ENCODE data around the gene PMS2.
A peak's percentile ranks its signal among the peaks of the same experiment; 100 is the strongest.
"Not testable (repeated sequence)": the region's sequence is repeated elsewhere in the genome, so short reads cannot be mapped to it uniquely, and the experiment has no call there.

PMS2 gene

DNA sequence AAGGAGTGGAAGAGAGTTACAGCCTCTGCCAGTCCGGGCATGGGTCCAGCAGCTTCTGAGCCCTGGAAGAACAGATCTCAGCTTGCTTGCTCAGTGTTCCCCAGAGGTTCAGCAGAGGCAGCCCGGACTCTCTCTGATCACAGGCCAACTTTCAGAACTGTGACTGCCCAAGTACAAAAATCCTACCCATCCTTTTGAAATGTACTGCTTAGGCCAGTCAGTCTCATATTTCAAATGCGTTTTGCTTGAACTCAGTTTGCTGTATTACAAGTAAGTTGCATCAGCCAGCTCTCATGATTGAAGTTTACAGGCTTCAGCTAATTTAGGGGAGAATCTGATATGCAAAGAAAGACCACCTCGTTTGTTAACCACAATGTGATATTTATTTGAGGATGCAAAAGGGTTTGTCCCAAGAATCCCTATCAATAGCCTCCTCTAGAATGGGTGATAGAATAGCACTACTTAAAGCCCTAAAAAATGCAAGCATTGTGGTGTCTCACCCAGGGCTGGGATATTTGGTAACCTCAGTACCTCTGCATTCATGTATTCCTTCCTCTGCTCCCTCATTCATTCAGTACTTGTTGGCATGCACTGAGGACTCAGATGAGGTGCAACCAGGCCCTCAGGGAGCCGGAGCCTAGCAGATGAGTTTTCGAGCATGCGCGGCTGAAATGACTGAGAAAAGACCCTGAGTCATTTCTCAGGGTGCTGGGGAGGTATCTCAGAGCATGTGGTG, 7.2 kb upstream of the PMS2 start:
- DNase-seq, result no peak

DNA sequence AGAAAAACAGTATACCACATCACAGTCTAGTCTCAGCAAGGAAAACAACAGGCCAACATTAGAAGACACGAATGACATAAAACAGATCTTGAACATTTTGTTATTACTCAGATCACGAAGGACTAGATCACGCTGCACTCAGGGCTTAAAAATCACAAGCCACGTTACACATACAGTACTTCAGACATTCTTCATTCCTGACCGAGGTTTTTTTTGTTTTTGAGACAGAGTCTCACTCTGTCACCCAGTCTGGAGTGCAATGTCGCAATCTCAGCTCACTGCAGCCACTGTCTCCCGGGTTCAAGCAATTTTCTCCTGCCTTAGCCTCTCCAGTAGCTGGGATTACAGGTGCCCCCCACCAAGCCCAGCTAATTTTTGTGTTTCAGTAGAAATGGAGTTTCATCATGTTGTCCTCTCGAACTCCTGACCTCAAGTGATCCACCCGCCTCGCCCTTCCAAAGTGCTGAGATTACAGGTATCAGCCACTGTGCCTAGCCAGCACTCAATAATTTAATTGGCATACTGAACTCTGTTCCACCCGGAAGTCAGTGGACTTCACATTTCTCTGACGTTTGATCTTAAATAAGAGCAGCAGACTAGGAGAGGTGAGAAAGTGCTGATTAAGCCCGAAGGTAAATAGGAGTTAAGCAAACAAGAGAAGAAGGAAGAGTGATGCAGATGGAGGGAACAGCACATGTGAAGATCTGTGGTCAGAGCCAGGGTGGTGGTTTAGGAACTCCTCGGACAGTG, 3.7 kb upstream of the PMS2 start:
- DNase-seq, result no peak

DNA sequence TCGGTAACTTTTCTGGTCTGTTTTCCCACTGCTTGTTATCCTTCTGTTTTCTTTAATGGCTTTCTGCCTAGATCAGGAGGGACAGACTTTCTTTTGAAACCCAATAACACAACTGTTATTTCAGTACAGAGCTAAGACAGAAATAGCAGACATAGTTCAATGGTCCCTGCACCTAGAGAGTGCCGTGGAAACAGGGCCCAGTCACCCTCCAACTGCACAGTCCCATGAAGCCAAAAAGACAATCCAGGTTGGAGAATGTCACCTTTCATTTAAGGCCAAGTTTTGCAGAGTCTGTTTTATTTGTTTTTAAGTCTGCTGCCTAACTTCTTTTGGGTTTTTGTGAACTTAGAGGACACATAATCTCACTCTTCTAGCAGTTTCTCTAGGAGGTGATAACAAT, 2.7 kb upstream of the PMS2 start:
- no peak for DNase-seq

DNA sequence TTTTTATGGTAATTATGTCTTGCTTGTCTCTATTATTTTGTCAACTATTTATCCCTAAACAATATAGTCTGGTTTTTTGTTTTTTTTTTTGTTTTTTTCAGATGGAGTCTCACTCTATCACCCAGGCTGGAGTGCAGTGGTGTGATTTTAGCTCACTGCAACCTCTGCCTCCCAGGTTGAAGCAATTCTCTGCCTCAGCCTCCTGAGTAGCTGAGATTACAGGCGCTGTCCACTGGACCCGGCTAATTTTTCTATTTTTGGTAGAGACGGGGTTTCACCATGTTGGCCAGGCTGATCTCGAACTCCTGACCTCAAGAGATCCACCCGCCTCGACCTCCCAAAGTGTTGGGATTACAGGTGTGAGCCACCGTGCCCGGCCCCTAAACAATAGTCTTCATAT, 1.5 kb upstream of the PMS2 start:
- not testable (repeated sequence) for DNase-seq

DNA sequence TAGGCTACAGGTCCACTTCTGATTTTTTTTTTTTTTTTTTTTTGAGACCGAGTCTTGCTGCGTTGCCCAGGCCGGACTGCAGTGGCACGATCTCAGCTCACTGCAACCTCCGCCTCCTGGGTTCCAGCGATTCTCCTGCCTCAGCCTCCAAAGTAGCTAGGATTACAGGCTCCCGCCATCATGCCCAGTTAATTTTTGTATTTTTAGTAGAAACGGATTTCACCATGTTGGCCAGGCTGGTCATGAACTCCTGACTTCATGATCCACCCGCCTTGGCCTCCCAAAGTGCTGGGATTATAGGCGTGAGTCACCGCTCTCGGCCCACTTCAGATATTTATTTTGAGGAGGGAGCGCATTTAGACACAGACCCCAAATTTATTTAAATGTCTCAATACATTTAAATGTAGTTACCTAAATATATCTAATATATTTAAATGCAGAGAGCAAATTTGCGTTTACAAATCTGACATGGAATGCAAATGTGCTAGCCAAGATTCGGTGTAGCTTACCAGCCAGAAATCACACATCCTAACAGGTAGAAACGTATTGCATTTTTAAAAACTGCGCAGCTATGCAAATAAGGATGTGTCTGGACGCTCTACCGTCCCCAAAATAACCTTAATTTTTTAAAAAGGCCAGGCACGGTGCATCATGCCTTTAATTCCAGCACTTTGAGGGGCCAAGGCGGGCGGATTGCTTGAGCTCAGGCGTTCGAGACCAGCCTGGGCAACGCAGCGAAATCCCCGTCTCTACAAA, 836 bp downstream of the PMS2 start:
- not testable (repeated sequence) for DNase-seq

DNA sequence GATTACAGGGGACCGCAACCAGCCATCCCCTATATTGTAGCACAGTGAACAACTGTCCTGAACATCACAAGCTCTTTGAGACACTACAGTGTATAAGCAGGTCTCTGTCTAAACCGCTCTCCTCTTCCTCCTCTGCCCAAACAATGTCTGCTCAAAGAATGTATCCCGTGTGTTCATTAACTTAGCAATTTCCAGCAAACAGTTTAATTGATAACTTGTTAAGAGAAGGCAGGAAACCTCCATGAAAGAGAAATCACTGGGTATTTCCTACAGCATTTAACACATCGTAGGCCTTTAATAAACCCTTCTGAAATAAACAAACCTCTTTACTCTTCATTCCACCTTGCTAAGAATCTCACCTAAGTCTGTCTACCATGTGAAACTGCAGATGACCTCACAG, 1.5 kb downstream of the PMS2 start:
- DNase-seq, result no peak

DNA sequence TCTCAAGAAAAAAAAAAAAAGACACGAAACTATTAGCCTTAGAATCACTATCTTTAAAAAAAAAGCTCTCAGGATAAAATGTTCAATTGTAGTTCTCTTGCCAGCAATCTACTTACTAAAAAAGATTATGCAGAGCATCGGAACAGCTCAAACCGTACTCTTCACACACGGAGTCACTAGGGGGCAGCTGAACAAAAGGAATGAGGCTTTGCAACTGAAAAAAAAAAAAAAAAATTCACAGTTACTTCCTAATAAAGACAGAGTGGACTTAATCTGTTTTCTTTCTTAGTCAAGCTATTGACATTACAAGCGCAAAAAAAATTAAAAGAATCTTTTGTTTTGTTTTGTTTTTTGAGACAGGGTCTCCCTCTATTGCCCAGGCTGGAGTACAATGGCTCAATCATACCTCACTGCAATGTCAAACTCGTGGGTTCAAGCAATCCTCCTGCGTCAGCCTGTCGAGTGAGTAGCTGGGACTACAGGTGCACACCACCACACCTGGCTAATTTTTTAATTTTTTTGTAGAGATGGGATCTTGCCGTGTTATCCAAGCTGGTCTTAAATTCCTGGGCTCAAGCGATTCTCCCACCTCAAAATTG, 11.5 kb downstream of the PMS2 start:
- peak; percentile 61 for DNase-seq

DNA sequence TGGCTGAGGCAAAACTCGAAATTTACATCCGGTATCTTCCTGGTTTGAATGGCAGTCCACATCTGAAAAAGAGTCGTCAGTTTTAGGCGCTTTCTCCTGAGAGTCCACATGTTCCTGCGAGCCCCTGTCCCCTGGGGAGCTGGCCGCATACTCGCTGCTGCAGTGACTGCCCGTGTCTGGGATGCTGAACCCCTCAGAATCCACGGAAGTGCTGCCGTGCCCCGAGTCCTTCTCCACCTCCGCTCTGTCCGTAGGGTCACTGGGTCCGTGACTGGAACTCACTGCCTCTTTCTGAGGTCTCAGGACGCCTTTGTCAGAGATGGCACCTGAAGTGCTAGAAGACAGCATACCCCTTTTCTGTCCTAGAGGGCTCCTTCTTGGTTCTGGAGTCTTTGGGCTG, 21.8 kb downstream of the PMS2 start:
- not testable (repeated sequence) for DNase-seq

DNA sequence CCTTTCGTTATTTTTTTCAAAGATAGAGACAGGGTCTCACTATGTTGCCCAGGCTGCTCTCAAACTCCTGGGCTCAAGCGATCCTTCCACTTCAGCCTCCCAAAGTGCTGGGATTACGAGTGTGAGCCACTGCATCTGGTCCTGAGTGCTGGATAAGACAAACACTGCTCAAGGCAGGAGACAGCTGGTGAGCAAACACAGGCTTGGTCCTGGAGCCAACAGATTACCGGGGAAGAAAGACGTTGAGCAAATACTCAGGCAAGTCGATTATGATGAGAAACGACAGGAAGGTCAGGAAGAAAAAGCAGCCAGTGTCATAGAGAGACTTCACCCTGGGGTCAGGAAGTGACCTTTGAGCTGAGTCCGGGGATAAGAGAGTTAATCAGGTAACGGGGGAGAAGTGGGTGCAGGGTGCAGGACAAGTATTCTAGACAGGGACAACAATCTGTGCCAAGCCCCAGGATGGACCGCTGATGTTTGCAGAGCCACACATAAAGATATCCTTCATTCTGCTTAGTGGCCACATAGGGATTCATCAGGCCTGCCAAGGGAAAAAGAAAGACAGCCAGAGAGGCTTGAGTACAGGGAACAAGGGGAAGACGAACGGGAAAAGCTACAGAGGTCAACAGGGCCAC, 29.1 kb downstream of the PMS2 start:
- not testable (repeated sequence) for DNase-seq

DNA sequence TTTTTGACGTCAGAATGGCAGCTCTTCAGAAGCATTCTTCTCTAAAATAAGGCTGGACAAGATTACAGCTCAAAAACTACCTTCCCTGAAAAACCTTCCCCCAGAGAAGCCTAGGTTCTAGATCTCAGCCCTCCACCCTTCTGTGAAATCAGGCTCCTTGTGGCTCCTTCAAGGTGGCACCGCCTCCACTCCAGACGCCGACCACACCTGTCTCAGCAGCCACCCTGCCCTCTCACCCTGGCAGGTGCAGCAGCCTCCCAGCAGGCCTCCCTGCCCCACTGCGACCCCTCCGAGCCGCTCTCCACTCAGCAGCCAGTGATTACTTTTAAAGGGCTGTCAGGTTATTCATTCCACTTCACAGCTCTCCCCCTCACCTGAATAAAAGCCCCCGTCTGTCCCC, 35.3 kb downstream of the PMS2 start:
- DNase-seq, result not testable (repeated sequence)

DNA sequence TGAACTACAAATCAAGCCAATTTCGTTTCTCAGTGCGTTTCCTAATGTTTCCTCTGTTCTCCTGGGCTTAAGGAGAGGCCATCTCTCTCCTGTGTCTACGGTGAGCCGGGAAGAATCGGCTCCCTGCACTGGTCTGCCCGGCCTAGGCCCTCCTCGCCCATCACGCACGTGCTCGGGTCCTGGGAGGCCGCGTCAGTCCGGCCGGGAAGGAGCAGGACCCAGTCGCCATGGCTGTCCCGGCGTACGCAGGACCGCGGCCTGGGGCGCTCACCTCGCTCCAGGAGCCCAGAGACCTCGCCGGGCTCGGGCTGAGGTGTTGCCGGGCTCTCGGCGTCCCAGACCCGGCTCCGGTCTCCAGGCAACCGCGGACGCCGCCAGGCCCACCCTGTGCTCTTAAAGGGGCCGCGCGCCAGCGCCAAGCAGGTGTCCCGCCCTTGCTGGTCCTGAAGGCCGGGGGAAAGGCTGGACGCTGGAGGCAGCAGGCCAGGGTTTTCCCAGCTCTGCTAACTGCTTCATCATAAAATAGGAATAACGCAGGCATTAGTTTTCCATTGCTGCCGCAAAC, 38.4 kb downstream of the PMS2 start, which contains the start of gene RSPH10B:
TSS of gene RSPH10B (minus strand) at position 343 of the 565 bp plus-strand sequence. CDS start 3,573 bp downstream, outside the sequence.
- DNase-seq, result not testable (repeated sequence)

DNA sequence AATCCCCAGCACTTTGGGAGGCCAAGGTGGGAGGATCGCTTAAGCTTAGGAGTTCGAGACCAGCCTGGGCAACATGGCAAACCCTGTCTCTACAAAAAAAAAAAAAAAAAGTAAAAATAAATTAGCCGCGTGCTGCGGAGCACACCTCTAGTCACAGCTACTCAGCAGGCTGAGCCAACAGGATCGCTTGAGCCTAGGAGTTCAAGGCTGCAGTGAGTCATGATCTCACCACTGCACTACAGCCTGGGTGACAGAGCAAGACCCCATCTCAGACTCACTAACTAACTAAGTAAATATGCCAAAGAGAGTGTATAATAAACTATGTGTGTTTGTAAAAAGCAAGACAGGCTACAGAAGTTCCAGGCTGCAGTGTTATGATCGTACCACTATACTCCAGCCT, 45.0 kb downstream of the PMS2 start:
- DNase-seq, result not testable (repeated sequence)

DNA sequence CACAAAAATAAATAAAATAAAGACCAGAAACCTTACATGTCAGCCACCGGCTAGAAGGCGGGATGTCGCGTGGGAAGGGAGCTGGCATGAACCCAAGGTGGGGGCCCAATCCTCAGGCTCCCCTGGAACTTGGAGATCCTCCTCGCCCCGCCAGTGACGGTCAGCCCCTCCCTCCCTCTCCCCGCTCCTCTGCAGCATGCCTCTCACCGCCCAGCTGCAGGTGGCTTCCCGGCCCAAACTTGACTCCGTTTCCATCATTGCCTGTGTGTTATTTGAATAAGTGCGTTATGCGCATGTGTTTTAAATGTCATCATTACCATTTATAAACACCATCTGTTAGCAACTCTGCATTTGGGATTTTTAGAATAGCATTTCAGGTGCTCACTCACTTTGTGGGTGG, 45.6 kb downstream of the PMS2 start:
- DNase-seq, result not testable (repeated sequence)

DNA sequence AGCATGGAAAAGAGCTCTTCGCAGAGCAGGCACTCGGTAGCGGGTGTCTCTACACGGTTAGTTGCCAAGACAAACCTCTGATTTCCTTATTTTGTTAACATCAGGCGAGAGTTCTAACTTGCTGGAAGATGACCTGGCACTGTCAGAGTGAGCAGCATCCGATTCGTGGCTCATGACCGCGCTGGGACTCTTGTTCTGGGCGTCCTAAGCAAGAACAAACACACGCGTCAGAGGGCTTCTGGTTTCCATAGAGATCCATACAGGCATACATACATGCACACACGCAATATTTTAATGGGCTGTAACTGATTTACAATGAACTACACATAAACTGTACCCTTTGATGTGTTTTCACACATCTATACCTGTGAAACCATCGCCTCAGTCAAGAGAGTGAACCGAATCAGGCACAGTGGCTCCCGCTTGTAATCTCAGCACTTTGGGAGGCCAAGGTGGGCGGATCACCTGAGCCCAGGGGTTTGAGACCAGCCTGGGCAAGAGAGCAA, 73.9 kb downstream of the PMS2 start:
- DNase-seq, result not testable (repeated sequence)

DNA sequence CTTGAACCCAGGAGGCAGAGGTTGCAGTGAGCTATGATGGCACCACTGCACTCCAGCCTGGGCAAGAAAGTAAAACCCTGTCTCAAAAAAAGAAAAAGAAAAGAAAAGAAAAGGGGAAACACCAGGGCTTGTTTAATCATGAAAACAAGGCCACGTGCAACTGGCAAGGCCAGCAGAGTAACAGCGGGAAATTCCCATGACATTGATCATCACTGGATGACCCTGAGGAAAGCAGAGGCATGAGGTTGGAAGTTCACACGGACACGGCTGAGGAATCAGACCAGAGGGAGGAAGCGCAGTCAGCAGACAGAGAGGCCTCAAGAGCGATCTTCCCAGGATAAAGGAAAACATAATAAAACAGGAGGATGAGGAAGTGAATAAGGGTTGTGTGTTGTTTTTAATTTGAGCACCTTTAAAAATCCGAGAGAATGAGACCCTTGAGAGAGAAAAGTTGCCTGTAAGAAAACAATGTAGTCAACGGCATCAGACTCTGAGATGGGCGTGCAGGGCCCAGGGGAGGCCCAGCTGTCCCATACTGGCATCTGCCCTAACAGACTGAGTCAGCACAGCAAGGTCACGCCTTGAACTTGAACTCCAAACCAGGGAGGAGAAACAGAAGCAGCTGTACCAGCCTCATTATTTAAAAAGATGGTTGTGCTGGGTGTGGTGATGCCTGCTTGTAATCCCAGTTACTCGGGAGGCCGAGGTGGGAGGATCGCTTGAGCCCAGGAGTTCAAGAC, 76.8 kb downstream of the PMS2 start:
- not testable (repeated sequence) for DNase-seq

DNA sequence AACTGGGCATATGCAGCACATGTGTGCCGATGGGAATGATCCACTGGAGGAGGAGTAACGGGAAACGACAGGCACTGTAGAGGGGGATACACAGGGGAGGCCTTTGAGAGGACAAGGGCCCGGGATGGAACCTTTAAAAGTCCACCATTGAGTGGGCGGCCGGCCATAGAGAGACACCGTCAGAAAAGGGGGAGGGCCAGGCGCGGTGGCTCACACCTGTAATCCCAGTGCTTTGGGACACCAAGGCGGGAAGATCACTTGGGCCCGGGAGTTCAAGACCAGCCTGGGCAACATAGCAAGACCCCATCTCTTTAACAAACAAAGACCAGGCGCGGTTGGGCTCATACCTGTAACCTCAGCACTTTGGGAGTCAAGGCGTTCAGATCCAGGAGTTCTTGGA, 77.6 kb downstream of the PMS2 start:
- not testable (repeated sequence) for DNase-seq

DNA sequence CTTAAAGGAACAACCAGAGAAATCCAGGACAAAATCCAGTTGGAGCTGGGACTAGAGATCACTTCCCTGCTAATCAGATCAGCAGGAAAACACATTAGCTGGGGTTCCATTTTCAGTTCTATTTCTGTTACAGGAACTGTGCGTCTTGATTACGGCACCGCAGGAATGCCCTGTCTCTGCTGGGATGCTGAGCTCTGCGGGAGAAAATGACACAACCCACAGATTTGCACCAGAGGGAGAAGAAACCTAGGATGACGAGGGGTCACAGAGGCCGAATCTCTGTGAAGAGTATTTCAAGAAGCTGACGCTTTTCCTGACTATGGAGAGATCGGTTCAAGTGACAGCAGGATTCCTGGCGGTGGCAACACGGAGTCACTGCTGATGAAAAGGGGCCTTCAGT, 78.6 kb downstream of the PMS2 start:
- DNase-seq, result not testable (repeated sequence)

DNA sequence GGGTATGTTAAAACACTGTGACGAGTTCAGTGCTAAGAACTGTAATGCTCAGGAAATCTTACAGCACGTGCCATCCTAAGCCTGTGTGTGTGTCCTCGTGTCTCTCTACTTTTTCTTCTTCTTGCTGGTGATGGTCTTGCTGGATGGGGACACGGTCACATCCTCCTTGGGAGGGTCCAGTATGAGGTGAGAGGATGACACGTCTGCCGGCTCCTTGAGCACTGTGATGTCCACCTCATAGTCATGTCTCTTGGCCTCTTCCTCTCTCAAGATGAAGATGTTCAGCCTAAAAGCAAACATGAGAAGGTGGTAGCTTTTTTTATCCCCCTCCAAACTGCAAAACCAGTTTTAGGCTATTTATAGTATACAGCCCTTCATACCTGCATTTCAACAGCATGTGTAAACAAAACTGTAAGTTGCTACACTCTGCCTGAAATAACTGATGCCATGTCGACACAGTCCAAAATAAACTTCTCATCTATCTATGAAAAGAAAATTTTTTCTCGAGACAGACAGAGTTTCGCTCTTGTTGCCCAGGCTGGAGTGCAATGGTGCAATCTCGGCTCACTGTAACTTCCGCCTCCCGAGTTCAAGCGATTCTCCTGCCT, 82.5 kb downstream of the PMS2 start:
- not testable (repeated sequence) for DNase-seq

DNA sequence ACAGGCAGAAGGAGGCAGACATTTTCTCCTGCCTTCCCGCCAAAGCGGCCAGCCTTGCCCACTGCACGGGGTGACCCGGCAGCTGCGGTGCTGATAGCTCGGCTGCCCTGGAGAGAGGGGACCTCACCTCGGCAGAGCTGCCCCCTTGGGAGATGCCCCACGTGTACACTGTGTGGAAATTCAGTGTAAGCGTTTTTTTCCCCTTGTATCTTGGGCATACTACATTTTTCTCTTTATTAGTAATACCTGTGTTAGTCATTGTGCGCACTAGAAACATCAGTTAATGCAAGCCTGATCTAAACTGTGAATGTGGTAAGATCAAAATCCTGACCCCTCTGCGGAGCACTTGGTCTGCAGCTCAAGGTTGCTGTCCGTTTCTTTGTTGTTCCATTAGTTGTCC, 84.2 kb downstream of the PMS2 start:
- DNase-seq, result not testable (repeated sequence)

DNA sequence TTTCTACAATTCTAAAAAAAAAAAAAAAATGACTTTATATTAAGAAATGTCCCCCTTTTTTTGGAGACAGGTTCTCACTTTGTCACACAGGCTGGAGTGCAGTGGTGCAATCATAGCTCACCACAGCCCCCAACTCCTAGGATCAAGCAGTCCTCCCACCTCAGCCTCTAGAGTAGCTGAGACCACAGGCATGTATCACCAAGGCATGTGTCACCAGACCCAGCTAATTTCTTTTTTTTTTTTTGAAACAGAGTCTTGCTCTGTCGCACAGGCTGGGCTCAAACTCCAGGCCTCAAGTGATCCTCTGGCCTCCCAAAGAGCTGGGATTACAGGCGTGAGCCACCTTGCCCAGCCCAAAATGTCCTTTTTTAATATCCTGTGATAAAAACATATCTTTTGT, 84.7 kb downstream of the PMS2 start:
- DNase-seq, result not testable (repeated sequence)

Data from SHP77 treated with DMSO at 0.1 percent for 48 hours (cell line).